ENCODE measurements around the gene HSD11B1. TPM values are rescaled to one million over a fixed set of nuclear protein-coding genes. Genes with fewer than 3 reads are reported as not detected.

The HSD11B1 gene
- total RNA-seq, 4 donors from 2014 or later = 37.1 to 166 (median 55.9) TPM

- intact Hi-C loops (cut with DNase I; ENCODE audit: low total_unique reads) = no loop called here
- no peak for DNase-seq (ENCODE audit: low spot score in 2 of 2)
- TF ChIP-seq CTCF (IDR thresholded peaks at IDR 0.05) (no peak), POLR2A (IDR thresholded peaks at IDR 0.05) (no peak)
- no peak overlapping the region for H3K4me3 ChIP-seq (ENCODE audit: low read depth, poor library complexity, severe bottlenecking)
- 72 to 77% methylated on average over 3 of the region's 3 CpGs for WGBS, 2 donors
These were observed 6.2 kb downstream of the HSD11B1 start for GRCh38 chr1:209710847-209711246.

- TF ChIP-seq CTCF (IDR thresholded peaks at IDR 0.05) (no peak), POLR2A (IDR thresholded peaks at IDR 0.05) (no peak)
- no peak overlapping the region for H3K4me3 ChIP-seq (ENCODE audit: low read depth, poor library complexity, severe bottlenecking)
- no peak for DNase-seq (ENCODE audit: low spot score in 2 of 2)
- WGBS, 2 donors = 78 to 80% methylated on average over 2 of the region's 2 CpGs
- intact Hi-C loops (cut with DNase I; ENCODE audit: low total_unique reads) = no loop called here
These were observed 9.7 kb downstream of the HSD11B1 start for GRCh38 chr1:209714338-209714737.

- no peak for DNase-seq (ENCODE audit: low spot score in 2 of 2)
- intact Hi-C loops (cut with DNase I; ENCODE audit: low total_unique reads) = no loop called here
- TF ChIP-seq POLR2A (IDR thresholded peaks at IDR 0.05) (no peak), CTCF (IDR thresholded peaks at IDR 0.05) (no peak)
- no peak overlapping the region for H3K4me3 ChIP-seq (ENCODE audit: low read depth, poor library complexity, severe bottlenecking)
These were observed 10.7 kb downstream of the HSD11B1 start for GRCh38 chr1:209715314-209715713.

- 81 to 88% methylated on average over 2 of the region's 2 CpGs for WGBS, 2 donors
- intact Hi-C loops (cut with DNase I; ENCODE audit: low total_unique reads) = no loop called here
These were observed 13.2 kb downstream of the HSD11B1 start for GRCh38 chr1:209717818-209718217.

GRCh38 chr1:209720326-209720725 is 15.7 kb downstream of the HSD11B1 start:
- intact Hi-C loops (cut with DNase I; ENCODE audit: low total_unique reads) = no loop called here
- TF ChIP-seq POLR2A (IDR thresholded peaks at IDR 0.05) (no peak), CTCF (IDR thresholded peaks at IDR 0.05) (no peak)
- DNase-seq (ENCODE audit: low spot score in 2 of 2) = no peak
- WGBS, 2 donors = 86% methylated on average over 4 of the region's 4 CpGs
- no peak overlapping the region for H3K4me3 ChIP-seq (ENCODE audit: low read depth, poor library complexity, severe bottlenecking)

More at GRCh38 chr1:209717818-209718217, 13.2 kb downstream of the HSD11B1 start:
- no peak for TF ChIP-seq CTCF (IDR thresholded peaks at IDR 0.05)
- no peak for TF ChIP-seq POLR2A (IDR thresholded peaks at IDR 0.05)
- no peak overlapping the region for H3K4me3 ChIP-seq (ENCODE audit: low read depth, poor library complexity, severe bottlenecking)
- no peak for DNase-seq (ENCODE audit: low spot score in 2 of 2)

- H3K4me3 ChIP-seq (ENCODE audit: low read depth, poor library complexity, severe bottlenecking) = no peak overlapping the region
- intact Hi-C loops (cut with DNase I; ENCODE audit: low total_unique reads) = no loop called here
These were observed 16.2 kb downstream of the HSD11B1 start for GRCh38 chr1:209720826-209721225.

More at GRCh38 chr1:209720826-209721225, 16.2 kb downstream of the HSD11B1 start:
- no peak for DNase-seq (ENCODE audit: low spot score in 2 of 2)
- 80 to 85% methylated on average over 2 of the region's 2 CpGs for WGBS, 2 donors
- no peak for TF ChIP-seq CTCF (IDR thresholded peaks at IDR 0.05)

Data from lower leg skin (tissue), 4 donors.